Cardiac fibroblast (primary cell): ENCODE results near the gene SBNO2.

Source experiments
- DNase-seq, 2 donors: peaks; one replicate each; pipeline versions ENCODE4 v3.0.0 to v3.0.0-alpha.2; 2010; ENCODE audit warnings: low read depth in 2 of 2
- H3K4me3 ChIP-seq, 2 donors: replicated peaks in 1 of 2; 1 replicate in 1 of 2; 2 replicates in 1 of 2; pipeline ENCODE4 v1.5.1; 2011; ENCODE audit warnings: low read depth in 2 of 2, low read length in 2 of 2, mild to moderate bottlenecking in 2 of 2, moderate library complexity in 1 of 2
- TF ChIP-seq, protein P1 (sequence below): IDR thresholded peaks from one replicate; pipeline ENCODE4 v1.5.1; 2011; ENCODE audit warnings: low read depth, mild to moderate bottlenecking, low read length, inconsistent platforms

SBNO2 gene

DNA sequence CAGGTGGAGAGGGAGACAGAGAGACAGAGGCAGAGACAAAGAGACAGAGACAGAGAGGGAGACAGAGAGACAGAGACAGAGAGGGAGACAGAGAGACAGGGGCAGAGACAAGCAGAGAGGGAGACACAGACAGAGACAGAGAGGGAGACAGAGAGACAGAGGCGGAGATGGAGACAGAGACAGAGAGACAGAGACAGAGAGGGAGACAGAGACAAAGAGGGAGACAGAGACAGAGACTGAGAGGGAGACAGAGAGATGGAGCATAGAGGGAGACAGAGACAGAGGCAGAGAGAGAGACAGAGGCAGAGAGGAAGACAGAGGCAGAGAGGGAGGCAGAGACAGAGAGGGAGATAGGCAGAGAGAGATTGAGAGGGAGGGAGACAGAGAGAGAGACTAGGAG, 29.3 kb downstream of the SBNO2 start:
- no peak overlapping the region for H3K4me3 ChIP-seq
- TF ChIP-seq, protein P1, sequence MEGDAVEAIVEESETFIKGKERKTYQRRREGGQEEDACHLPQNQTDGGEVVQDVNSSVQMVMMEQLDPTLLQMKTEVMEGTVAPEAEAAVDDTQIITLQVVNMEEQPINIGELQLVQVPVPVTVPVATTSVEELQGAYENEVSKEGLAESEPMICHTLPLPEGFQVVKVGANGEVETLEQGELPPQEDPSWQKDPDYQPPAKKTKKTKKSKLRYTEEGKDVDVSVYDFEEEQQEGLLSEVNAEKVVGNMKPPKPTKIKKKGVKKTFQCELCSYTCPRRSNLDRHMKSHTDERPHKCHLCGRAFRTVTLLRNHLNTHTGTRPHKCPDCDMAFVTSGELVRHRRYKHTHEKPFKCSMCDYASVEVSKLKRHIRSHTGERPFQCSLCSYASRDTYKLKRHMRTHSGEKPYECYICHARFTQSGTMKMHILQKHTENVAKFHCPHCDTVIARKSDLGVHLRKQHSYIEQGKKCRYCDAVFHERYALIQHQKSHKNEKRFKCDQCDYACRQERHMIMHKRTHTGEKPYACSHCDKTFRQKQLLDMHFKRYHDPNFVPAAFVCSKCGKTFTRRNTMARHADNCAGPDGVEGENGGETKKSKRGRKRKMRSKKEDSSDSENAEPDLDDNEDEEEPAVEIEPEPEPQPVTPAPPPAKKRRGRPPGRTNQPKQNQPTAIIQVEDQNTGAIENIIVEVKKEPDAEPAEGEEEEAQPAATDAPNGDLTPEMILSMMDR = no peak
- DNase-seq = no peak

DNA sequence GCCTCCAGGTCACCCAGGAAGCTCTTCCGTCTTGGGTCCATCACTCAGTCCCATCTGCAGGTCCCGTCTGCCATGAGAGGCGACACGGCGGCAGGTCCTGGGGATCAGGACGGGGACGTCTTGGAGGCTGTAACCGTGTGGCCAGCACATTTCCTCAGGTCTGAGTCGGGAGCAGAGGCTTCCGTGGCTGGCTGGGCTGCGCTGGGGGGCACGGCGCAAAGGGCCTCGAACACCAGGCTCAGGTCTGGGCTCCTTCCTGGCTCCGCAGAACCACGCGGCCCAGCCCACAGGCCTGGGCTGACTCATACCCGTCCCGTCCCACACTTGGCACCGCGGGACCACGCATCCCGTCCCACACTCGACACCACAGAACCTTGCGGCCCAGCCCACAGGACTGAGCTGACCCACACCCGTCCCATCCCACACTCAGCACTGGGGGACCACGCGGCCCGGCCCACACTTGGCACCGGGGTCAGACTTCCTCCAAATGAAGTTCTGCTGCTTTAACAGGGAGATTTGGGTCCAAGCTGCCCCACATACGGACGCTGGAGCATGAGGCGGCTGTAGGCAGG, 30.2 kb downstream of the SBNO2 start:
- TF ChIP-seq, protein P1 = no peak
- no peak overlapping the region for H3K4me3 ChIP-seq
- no peak for DNase-seq

- no peak for DNase-seq
- no peak overlapping the region for H3K4me3 ChIP-seq
- TF ChIP-seq, protein P1 = no peak
Observed at GRCh38 chr19:1141944-1142343, 32.1 kb downstream of the SBNO2 start.

DNA sequence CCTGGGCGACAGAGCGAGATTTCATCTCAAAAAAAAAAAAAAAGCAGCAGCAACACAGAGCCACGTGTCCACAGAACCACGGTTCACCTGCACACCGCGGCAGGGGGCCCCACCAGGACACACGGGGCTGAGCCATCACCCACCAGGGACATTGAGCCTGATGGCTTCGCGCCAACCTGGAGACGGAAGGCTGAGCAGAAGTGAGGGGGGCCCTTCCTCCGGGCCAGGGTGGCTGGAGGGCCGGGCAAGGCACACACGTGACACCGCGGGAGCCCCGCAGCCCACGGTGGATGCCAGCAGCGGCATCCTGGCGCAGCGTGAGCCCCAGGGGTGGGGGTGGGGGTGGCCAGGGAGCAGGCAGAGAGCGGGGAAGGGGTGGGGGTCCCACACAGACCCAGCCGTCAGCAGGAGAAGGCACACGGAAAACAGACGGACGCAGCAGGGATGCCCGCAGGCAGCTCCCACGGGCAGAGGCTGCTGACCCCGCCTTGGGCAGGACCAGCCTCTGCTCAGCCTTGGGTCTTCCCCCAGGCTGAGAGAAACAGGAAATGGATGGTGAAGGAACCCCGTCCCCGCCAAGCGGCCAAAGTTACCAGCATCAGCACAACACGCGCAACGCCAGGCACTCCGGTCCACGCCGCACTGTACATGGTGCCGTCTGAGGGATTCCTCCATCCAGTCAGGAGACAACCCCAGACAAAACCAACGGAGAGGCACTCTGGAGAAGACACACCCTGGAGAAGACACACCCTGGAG, 33.6 kb downstream of the SBNO2 start:
- TF ChIP-seq, protein P1 = no peak
- no peak overlapping the region for H3K4me3 ChIP-seq
- DNase-seq = no peak

- TF ChIP-seq, protein P1 = no peak
- H3K4me3 ChIP-seq = no peak overlapping the region
- no peak for DNase-seq
Observed at GRCh38 chr19:1139126-1139525, 34.9 kb downstream of the SBNO2 start.

DNA sequence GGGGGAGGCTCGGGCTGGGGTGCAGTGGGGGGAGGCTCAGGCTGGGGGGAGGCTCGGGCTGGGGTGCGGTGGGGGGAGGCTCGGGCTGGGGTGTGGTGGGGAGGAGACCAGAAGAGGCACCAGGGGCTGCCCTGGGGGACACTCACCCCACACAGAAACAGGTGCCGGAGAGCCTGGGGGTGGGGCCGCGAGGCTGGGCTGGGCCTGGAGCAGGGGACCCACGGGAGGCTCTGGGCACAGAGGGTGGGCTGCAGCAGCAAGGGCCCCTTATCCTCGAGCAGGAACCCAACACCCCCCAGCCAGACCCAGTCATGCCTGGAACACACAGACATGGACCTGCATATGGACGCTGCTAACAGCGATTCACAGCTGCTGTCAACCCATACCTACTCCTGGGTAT, 35.9 kb downstream of the SBNO2 start:
- H3K4me3 ChIP-seq = no peak overlapping the region
- DNase-seq = no peak
- TF ChIP-seq, protein P1 = no peak
